C4-2B (cell line): ENCODE data around the gene ADGRA1.

Source experiments
- H3K27ac ChIP-seq: fragments of 450-650 bp; 2 replicates; pipeline ENCODE4 v1.5.1; 2017
- ZFX ChIP-seq: fragments of 450-650 bp; IDR thresholded peaks from 2 replicates; pipeline ENCODE4 v1.6.1; 2017
- TF ChIP-seq, protein P1 (sequence below): fragments of 450-650 bp; conservative IDR thresholded peaks from 2 replicates; pipeline ENCODE4 v1.5.1; 2017; ENCODE audit warnings: mild to moderate bottlenecking

The ADGRA1 gene

DNA sequence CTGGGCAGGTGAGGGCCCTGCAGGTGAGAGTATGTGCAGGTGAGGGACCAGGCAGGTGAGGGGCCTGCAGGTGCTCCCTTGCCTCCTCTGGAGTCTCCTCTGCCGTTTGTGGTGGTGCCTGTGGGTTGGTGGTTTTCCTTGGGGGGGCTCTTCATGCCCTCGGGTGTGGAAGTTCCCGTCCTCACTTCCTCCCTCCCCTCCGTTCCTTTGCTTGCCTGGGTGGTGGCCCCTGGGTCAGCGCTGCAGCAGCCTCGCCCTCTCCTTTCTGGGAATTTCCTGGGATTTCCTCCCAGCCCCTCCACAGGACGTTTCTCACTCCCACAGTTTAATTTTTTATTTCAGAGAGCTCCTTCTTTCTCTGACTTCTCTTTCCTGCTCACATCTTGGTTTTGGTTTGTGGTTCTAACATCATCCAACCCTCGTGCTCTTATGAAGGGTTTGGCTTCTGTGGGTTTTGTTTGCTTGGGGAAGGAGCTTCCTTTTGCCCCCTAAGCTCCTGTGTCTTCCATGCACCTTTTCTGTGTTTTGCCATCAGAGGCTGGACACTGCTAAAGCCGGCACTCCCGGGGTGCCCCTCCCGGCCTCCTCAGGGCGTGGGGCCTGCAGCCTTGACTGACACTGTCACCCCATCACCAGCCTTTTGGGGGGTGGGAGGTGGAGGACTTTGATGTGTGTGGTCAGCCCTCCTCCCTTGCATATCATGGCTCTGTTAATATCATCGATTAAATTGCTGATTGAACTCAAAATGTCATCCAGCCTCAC lies 29.2 kb upstream of the ADGRA1 start:
- TF ChIP-seq, protein P1, sequence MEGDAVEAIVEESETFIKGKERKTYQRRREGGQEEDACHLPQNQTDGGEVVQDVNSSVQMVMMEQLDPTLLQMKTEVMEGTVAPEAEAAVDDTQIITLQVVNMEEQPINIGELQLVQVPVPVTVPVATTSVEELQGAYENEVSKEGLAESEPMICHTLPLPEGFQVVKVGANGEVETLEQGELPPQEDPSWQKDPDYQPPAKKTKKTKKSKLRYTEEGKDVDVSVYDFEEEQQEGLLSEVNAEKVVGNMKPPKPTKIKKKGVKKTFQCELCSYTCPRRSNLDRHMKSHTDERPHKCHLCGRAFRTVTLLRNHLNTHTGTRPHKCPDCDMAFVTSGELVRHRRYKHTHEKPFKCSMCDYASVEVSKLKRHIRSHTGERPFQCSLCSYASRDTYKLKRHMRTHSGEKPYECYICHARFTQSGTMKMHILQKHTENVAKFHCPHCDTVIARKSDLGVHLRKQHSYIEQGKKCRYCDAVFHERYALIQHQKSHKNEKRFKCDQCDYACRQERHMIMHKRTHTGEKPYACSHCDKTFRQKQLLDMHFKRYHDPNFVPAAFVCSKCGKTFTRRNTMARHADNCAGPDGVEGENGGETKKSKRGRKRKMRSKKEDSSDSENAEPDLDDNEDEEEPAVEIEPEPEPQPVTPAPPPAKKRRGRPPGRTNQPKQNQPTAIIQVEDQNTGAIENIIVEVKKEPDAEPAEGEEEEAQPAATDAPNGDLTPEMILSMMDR, result no peak
- no peak for TF ChIP-seq ZFX
- H3K27ac ChIP-seq, result no peak overlapping the region

- TF ChIP-seq, protein P1, result no peak
- TF ChIP-seq ZFX, result no peak
- no peak overlapping the region for H3K27ac ChIP-seq
Measured at GRCh38 chr10:133059093-133059470, 28.6 kb upstream of the ADGRA1 start.

GRCh38 chr10:133059571-133059970 lies 28.2 kb upstream of the ADGRA1 start:
- H3K27ac ChIP-seq, result no peak overlapping the region
- TF ChIP-seq, protein P1, result no peak
- TF ChIP-seq ZFX, result no peak

DNA sequence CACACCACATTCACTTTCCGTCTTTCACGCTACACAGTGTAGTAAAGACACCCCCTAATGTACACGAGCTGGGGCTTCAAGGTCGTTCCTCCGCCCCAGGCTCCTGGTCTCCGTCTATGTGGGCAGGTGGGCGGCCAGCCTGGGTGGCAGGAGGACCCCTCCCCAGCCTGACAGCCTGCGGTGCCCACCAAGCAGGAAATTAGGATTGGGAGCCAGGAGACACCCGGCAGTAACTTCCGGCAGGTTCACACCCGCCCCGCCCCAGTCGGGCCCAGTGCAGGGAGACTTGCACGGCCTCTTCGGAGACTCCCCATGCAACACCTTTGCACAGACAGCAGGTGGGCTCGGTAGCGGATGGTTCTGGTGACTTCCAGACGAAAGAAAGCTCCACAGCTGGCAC lies 27.7 kb upstream of the ADGRA1 start:
- TF ChIP-seq, protein P1, result no peak
- TF ChIP-seq ZFX, result no peak
- H3K27ac ChIP-seq, result no peak overlapping the region

DNA sequence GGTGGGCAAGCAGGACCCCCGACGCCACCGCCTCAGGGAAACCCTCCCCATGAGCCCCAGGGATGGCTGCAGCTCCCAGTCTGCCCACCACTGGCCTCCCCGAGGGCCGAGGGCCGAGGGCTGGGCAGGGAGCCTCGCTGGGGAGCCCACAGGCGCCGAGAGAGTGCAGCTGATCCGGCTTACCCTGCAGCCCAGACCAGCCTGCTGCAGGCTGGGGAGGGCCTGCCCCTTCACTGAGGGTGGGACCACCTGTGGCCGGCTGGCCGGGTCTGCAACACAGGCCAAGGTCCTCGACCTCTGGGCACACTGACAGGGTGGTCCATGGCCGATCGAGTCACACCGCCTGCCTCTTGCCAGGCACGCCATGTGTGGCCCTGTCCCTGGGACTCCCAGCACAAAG lies 27.3 kb upstream of the ADGRA1 start:
- no peak overlapping the region for H3K27ac ChIP-seq
- TF ChIP-seq ZFX, result no peak
- TF ChIP-seq, protein P1, result no peak

- H3K27ac ChIP-seq, result no peak overlapping the region
- no peak for TF ChIP-seq ZFX
- TF ChIP-seq, protein P1, result no peak
Measured at GRCh38 chr10:133060881-133061280, 26.8 kb upstream of the ADGRA1 start.

DNA sequence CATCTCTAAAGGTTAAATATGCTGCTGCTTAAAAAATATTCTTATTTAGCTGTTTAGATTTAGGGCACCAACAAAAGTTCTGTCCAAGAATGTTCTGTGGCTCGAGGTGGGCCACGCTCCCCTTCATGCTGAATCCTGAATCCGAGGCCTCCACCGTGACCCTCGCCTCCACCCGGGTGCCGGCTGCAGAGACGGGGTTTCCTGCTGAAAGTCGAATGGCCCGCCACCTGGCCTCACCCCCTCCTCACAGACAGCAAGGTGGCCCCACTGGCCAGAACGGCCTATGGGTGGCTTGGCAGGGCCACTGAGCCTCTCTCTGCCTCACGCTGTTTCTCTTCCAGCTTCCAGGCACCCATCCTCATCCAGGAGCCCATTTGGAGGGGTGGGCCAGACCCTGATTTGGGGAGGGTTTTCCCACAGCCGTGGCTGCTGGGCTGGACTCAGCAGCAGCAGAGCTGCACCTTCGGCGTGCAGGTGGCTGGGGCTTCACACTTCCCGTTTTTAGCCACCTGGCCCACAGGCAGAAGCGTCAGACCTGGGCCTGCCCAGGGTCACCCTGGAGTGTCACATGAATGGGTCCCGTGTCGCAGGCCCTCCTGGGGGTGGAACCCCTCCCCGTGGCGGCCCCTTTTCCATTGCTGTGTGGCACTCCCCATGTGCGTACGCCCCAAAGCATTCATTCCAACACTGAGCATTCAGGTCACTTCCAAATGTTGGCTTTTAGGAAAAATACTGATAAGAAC lies 26.3 kb upstream of the ADGRA1 start:
- H3K27ac ChIP-seq, result no peak overlapping the region
- TF ChIP-seq, protein P1, result no peak
- TF ChIP-seq ZFX, result no peak
